ENCODE results near the gene BEST4.

DNA sequence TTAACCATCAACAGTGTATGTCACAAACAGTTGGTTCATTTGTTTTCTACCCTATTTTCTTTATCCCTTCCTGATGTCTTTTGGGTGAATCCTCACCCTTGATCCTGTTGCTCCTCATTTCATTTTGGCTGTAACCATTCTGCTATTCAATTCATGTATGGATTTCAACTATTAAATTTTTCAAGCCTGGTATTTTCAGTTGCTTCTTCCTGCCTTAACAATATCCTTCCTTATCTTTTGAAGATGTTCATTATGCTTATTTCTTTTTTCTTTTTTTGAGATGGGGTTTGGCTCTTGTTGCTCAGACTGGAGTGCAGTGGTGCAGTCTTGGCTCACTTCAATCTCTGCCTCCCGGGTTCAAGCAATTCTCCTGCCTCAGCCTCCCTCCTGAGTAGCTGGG, 54.2 kb downstream of the BEST4 start:
- TF ChIP-seq, protein P1, sequence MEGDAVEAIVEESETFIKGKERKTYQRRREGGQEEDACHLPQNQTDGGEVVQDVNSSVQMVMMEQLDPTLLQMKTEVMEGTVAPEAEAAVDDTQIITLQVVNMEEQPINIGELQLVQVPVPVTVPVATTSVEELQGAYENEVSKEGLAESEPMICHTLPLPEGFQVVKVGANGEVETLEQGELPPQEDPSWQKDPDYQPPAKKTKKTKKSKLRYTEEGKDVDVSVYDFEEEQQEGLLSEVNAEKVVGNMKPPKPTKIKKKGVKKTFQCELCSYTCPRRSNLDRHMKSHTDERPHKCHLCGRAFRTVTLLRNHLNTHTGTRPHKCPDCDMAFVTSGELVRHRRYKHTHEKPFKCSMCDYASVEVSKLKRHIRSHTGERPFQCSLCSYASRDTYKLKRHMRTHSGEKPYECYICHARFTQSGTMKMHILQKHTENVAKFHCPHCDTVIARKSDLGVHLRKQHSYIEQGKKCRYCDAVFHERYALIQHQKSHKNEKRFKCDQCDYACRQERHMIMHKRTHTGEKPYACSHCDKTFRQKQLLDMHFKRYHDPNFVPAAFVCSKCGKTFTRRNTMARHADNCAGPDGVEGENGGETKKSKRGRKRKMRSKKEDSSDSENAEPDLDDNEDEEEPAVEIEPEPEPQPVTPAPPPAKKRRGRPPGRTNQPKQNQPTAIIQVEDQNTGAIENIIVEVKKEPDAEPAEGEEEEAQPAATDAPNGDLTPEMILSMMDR (IDR thresholded peaks at IDR 0.05; ENCODE audit: low read length): no peak
- no peak for TF ChIP-seq EZH2 (IDR thresholded peaks at IDR 0.05; ENCODE audit: borderline replicate concordance, low read length)

Measured in OCI-LY1 (cell line).